GM19043 (cell line): ENCODE data around the gene MAPK8IP1.

ENCODE experiments used
- ATAC-seq: cut with Tn5 transposase; IDR thresholded peaks from one replicate; pipeline ENCODE4 v1.9.1; 2021; ENCODE audit warnings: low read depth; ENCODE audit not compliant: unreplicated experiment

MAPK8IP1 gene

DNA sequence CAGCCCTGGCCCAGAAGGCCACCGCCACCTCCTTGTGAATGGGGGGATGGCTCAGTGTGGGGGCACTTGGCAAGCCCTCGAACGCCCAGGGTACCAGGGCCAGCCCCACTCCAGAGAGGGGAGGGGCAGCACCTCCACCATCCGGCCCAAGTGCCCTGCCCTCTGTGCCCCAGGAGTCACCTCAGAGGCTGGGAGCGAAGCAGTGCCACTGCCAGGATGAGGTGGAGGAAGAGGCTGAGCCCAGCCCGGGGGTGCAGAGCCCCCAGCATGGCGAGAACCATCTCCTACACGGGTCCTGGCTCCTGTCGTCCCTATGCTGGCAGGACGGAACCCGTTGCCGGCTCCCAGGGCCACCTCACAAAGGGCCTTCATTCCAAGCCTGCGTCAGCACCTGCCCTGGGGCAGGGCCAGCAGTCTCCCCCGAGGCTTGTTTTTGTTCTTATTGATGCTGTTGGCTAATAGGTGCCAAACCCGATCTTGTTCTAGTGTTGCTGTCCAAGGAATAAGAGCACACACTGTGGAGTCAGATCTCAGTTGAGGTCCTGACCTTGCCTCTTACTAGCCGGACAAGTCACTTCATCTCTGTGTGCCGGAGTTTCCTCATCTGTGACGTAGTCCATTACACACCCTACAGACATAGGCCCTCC is 21.6 kb downstream of the MAPK8IP1 start, which contains the start of gene FREY1:
TSS of gene FREY1 (minus strand) at position 307 of the 647 bp plus-strand sequence. CDS start at position 281, 26 bp downstream.
- no peak for ATAC-seq

DNA sequence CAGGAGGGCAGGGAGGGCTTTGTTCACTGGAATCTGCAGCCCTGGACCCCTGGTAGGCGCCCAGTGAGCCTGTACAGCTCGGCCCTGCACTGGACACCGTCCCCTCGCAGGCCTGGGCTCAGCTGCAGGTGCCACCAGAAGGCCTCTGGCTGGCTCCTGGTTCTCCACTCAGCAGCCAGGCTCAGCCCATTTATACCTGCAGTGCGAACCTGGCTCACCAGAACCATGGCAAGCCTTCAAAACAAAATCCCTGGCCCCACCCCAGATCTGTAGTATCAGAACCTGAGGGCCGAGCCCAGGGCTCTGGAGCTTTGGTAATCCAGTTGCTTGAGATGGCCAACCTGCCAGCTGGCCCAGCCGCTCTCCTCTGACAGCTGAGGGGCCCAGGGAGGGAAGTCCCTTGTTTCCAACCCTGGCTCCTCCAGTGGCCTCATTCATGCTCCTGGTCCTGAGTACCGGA is 22.5 kb downstream of the MAPK8IP1 start:
- no peak for ATAC-seq

DNA sequence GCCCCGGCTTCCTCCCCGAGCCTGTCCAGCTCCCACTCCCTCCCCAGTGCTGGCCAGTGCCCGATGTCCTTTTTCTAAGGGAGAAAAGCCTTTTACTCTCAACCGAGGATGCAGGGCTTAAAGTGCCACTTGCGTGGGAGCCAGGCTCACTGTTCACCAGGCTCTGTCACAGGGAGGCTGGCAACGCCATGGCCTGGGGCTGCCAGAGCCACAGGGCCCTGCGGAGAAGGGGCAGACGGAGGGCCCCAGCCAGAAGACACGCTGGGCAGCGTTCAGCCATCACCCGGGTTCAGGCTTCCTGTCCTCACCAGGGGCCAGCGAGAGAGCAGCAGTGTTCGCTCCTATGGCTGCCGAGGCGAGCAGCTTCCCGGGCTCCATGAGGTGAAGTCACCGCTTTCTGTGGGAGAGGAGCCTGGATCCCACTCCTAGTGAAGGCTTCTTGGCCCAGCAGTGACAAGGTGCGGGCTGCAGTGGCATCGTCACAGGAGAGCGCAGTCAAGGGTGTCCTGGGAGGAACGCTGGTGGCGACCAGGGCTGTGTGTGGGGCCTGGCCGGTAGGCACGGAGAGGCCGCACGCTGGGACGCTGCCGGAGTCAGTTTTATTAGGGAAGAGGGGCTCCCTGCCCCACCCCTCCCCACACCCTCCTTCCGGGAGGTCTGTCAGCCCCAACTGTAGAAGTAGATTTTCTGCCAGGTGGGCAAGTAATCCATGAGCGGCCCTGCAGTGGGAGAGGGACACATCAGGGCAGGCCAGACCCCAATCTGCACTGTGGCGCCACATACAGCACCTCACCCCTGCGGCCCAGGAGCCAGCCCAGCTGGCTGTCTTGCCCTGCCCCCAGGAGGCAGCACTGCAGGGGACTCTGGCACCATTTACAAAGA is 24.4 kb downstream of the MAPK8IP1 start:
- no peak for ATAC-seq

DNA sequence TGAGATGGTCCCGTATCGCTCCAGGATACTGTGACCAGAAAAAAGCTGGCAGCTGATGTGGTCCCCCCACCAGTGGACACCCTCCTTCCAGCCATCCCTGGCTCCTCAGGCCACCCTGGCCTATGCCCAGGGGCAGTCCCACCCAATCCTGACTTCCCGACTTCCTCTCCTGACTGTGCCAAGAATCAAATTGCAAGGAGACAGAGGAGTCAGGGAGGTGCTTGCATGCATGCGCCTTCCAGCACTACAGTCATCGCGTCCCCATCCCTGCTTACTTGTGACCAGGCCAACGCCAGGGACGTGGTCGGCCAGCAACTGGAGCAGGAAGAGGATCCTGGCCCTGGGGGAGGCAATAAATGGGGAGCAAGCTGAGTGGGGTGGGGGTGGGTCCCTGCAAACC is 25.2 kb downstream of the MAPK8IP1 start:
- no peak for ATAC-seq

DNA sequence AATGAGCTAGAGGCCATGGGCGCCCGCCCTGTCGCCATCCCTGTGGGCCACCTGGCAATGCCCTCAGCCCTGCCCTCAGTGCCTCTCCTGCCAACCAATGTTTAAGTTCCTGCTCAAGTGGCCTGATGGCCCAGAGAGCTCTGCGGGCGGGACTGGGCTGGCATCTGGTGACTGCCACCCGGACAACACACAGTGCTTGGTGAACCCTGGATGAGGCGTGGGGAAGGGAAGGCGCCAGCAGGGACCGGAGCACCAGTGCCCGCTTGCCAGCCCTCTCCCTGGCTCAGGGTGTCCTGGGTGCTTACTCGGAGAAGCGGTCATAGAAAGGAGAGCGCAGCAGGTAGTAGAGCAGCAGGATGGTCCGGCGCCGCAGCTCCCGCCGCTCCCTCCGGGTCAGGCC is 28.1 kb downstream of the MAPK8IP1 start:
- no peak for ATAC-seq

DNA sequence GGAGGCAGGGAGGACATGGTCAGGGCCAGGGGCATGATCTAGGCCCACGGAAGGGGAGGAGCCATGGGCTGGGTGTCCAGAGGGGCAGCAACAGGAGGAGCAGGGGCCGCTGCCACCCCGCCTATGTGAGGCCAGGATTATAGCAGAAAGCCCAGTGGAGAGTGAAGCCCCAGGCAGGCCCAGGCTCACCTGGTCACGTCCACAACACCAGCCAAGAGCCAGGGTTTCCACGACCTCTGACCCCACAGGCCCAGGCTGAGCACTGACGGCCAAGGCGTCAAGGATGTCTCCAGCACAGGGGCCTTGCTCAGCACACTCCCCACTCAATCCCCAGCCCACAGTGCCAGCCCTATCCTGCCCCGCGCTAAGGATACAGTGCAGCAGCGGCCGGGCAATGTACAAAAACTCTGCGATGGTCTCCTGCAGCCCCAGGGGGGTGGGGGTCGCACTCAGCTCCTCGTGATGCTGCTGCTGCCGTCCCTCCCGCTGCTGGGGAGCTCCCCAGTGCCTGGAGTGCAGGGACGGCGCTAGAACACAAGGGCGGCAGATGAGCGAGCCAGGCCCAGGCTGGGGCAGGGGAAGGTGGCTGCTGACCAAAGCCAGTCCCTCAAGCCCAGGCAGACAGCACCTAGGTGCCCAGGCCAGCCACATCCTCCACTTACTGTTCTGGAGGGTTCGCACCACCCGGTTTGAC is 28.6 kb downstream of the MAPK8IP1 start:
- ATAC-seq, result no peak

DNA sequence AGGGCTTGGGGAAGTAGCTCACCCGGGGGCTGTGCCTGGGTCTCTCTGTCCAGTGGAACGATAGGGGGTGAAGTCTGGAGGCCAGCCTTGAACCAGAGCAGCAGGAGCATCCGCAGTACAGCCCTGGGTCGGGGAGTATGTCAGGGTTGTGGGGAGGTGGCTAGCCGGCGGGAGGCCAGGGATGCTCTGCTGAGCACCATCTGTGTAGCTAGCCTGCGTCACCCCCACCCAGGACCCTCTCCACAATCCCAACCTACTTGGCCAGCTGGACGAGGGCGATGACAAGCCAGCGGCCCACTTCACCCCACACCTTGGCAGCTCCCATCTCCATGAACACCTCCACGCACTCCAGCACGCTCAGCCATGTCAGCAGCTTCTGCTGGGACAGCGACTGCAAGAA is 30.0 kb downstream of the MAPK8IP1 start:
- ATAC-seq, result no peak

DNA sequence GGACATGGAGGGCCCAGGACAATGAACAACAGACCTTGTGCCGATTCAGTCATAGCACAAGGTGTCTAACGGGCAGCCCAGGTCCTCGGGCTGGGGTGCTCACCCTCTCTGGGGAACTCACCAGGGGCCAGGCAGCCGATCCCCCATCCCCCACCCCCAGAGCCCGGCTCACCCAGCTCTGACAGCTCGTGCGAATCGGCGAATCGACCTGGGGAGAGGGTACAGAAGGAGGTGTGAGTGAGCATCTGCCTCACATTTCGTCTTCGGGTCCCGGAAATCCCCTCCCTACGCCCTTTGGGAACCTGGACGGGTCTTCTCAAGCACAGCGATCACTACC is 31.8 kb downstream of the MAPK8IP1 start:
- ATAC-seq, result no peak

DNA sequence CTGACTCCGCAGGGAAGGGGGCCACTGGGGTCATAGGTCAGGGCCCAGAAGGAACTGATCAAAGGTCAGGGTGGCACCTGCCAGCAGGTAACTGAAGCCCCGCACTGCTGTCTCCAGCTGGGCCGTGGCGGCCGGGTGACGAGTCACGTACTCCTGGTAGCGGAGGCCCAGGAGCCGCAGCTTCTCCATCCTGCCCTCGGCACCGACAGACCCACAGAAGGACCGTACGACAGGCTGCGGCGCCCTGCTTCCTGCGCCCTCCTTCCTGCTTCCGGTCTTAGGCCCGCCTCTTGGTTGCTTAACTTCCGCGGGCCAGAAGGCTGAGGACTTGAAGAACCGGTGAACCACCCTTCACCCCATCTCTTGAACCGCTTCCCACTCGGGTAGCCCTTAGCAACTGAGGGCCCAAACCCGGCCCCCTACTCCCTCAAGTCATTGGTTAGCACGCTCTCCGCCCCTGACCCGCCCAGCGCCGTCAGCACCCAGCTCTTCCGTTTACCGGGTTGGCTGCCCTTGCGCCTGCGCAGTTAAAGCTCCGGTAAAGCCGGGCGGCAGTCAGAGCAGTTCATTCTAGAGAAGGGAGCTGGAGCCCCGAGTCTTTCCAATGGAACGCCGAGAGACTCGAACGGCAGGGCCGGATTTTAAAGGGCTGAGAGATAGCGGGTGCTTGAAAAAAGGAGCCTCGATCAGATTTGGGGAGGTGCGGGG is 32.3 kb downstream of the MAPK8IP1 start, which contains the start of gene PEX16:
TSS of gene PEX16 (minus strand) at position 255 of the 708 bp plus-strand sequence. CDS start at position 189, 66 bp downstream.
- ATAC-seq, result peak; percentile 86

DNA sequence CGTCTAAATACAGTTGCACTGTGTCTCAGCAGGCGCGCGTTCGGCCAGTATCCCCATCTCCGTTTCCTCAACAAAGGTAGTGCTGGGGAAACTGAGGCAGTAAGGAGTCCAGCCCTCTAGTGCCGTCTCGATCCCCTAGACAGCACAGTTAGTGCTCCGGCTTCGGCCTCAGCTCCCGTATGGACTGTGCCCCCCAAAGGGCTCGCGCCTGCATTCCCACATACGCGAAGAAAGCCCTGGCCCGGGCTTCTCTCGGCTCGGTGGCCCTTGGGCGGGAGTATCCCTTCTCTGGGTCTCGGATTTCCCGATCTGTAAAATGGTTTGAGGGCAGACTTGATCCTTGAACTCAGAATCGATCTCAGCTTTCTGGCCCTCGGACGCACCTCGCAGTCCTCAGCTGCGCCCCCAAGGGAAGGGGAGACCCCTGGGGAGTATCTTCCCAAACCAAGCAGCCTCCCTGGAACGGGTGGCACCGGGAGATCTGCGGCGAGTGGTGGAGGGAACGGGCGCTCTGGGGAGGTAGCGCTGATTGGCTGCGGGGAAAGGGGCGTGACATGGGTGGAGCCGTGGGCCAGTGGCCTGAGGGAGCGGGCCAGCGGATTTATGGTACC is 33.0 kb downstream of the MAPK8IP1 start:
- ATAC-seq, result no peak

DNA sequence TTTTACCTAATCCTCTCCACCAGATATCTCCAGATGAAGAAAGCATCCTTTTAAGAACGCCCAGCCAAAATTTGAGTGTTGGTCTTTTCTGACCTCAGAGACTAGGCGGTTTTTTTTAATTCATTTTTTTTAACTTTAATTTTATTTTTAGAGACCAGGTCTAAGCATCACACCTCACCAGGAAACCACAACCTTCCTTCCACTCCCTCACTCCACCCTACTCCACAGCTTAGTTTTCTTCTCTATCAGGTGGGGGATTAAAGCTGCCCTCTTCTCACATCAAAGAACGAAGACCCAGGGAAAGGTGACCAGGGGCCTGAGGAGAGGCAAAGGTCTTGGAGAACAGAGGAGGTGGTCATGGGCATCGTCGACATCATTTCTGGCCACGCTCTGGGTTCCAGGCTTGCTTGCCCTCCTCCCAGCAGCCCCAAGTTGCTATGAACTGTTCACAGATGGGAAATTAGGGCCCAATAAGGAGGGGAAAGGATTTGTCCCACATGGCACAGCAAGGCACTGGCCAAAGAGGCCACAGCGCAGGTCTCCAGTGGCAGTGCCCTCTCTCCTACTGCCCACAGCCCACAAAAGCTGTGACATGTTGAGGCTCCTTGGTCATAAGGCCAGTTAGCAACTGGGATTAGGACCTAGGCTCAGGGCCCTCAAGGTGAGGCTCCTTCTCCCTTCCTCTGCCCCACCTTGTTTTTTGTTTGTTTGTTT is 33.7 kb downstream of the MAPK8IP1 start:
- ATAC-seq, result no peak

DNA sequence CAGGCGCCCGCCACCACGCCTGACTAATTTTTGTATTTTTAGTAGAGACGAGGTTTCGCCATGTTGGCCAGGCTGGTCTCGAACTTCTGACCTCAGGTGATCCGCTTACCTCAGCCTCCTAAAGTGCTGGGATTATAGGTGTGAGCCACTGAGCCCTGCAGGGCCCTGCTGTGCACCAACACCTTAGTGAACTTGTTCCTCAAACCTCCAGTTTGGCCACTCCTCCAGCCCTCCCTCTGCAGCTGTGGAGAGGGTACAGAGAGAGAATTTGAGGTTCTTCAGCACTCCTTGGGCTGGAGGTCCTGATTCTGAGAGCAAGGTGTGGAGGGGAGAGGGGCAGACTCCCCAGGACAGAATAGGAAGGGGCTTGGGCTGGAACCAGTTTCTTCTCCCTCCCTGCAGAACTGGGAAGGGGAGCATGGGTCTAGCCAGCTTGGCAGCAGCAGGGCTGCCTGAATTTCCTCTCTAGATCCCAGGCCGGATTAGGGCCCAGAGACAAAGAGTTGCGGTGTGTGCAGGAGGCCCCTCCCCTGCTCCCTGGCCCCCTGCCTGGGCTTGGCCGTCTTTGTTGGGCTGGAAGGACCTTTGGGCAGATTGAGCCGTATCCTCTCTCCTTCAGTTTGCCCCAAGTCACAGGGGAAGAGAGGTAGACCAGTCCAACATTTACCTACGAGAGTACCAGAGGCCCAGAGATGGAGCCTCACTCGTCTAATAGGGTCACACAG is 34.5 kb downstream of the MAPK8IP1 start:
- ATAC-seq, result no peak

DNA sequence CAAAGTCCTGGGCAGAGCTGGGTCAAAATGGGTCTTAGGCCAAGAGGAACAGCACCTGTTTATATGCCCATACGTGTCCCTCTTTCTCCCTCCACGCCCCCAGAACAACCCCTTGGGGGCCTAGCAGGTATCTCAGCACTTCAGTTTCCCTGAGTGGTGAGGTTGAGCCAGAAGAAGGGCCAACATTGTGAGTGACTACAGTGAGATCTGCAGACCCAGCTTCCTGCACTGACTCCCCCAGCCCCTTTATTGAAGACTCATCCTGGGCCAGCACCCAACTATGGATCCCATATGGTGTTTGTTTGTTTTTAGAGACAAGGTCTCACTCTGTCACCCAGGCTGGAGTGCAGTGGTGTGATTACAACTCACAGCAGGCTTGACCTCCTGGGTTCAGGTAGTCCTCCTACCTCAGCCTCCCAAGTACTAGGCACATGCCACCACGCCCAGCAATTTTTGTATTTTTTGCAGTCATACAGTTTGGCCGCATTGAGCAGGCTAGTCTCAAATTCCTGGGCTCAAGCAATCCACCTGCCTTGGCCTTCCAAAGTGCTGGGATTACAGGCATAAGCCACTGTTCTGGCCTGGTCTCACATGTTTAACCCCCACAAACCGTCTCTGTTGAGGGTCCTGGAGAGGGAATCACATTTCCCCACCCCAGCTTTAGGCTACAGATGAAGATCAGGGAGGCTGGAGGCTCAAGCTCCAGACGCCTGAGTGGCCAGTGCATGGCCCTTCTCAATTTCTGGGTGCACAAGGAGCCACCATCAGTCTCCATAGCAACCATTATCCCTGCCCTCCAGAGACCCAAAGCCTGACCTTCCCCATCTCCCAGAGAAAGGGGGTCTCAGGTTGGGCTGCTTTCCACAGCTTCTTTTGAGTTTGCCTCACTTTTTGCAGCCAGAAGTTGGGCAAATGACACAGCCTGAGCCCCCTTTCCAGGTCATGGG is 35.4 kb downstream of the MAPK8IP1 start:
- no peak for ATAC-seq

DNA sequence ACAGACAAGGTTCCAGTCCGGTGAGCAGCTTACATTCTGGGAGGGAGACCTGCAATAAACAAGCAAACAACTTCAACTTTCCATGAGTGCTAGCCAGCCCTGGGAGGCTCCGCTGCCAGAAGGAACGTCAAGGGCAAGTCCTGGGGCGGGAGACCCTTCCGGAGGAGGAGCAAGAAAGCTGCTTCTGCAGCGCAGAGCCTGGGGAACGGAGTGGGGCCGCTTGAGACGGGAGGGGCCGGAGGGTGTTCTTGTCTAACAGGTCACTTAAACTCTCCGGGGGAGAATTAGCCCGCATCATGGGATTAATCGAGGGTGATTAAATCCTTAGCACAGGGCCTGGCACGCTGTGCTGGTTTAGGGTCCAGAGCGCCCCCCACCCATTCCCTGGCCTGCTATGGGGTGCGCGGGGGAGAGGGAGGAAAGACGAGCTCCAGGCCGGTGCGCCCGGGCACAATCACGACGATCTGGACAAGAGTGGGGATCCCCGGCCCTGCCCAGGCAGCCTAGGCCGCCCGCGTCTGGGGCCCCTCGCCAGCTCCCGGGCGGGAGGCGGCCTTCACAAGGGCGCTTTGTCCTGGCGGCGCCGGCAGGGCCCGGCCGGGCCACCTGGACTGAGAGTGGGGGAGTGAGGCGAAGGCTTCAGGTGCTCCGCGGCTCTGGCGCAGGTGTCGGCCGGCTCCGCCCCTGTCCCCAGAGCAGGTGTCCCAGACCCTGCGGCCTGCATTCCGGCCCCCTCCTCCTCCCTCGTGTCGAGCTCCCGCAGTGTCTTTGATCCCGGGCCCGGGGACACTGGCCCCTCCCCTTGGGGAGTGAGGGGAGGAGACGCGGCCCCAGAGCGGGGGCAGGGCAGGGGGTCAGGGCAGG is 36.3 kb downstream of the MAPK8IP1 start:
- ATAC-seq, result no peak

DNA sequence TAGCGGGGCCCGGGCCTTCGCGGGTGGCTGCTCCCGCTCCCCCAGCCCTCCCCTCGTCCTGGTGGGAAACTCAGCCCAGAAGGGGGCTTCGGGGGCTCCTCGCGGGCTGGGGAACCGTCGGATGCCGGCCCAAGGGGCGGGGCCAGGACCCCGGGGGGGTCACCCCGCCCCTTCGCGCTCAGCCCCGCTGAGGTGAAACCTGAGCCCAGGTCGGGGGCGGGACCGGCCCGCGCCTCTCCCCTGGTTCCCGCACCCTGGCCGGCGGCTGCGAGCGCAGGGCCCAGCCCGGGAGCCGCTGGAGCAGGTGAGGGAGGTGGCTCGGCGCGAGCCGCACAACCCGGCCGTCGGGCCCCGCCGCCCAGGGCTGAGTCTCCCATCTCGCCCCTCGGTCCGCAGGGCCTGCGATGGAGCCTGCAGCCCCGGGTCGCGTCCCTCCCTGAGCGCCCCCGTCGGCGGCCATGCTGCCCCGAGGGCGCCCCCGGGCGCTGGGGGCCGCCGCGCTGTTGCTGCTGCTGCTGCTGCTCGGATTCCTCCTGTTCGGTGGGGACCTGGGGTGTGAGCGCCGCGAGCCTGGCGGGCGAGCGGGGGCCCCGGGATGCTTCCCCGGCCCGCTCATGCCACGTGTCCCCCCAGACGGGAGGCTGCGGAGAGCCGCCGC is 37.1 kb downstream of the MAPK8IP1 start, which contains the start of gene LARGE2:
TSS of gene LARGE2 (plus strand) at position 232 of the 658 bp plus-strand sequence. CDS start at position 459, 227 bp downstream.
- no peak for ATAC-seq
